ENCODE data around the gene BACH2. TPM values are rescaled to one million over a fixed set of nuclear protein-coding genes. Genes with fewer than 3 reads are reported as not detected.

The BACH2 gene
- total RNA-seq, 1 experiment from 2014 or later, result 0.06 TPM

GRCh38 chr6:90278129-90278528 is 18.5 kb downstream of the BACH2 start:
- DNase-seq (ENCODE audit: low read depth), result no peak

GRCh38 chr6:90277302-90278011 is 19.2 kb downstream of the BACH2 start:
- DNase-seq (ENCODE audit: low read depth), result no peak

- DNase-seq (ENCODE audit: low read depth), result no peak
These were observed 22.1 kb downstream of the BACH2 start for GRCh38 chr6:90274451-90275030.

GRCh38 chr6:90273863-90274262 is 22.8 kb downstream of the BACH2 start:
- no peak for DNase-seq (ENCODE audit: low read depth)

DNA sequence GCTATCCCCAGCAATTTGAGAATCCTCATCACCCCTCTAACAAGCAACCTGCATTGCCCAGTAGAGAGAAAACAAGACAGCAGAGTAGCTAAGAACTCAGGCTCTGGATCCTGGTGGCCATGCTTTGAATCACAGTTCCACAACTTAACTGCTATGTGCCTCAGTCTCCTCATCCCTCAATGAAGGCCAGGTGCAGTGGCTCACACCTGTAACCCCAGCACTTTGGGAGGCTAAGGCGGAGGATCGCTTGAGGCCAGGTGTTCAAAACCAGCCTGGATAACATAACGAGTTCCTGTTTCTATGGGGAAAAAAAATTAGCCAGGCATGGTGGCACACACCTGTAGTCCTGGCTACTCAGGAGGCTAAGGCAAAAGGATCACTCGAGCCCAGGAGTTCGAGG is 23.7 kb downstream of the BACH2 start:
- DNase-seq (ENCODE audit: low read depth), result no peak

- no peak for DNase-seq (ENCODE audit: low read depth)
These were observed 24.8 kb downstream of the BACH2 start for GRCh38 chr6:90271831-90272230.

DNA sequence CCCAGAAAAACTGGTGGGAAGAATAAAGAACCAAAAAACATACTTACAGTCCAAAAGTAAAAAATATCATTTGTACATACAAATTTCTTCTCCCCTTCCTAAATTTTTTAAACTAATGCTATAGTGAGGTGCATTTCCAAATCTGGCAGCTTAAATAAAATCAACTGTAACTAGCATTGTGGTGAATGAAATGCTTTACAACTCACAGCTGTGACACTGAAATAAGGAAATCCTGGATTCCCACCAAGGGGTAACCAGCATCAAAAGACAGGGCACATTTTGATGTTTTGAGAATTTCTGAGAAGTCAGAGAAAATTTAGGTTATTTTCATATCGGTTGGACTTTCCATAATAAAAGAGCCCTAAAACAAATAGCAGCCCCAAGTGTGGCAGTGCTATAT is 27.3 kb downstream of the BACH2 start:
- DNase-seq (ENCODE audit: low read depth), result no peak

GRCh38 chr6:90268178-90268577 is 28.5 kb downstream of the BACH2 start:
- no peak for DNase-seq (ENCODE audit: low read depth)

DNA sequence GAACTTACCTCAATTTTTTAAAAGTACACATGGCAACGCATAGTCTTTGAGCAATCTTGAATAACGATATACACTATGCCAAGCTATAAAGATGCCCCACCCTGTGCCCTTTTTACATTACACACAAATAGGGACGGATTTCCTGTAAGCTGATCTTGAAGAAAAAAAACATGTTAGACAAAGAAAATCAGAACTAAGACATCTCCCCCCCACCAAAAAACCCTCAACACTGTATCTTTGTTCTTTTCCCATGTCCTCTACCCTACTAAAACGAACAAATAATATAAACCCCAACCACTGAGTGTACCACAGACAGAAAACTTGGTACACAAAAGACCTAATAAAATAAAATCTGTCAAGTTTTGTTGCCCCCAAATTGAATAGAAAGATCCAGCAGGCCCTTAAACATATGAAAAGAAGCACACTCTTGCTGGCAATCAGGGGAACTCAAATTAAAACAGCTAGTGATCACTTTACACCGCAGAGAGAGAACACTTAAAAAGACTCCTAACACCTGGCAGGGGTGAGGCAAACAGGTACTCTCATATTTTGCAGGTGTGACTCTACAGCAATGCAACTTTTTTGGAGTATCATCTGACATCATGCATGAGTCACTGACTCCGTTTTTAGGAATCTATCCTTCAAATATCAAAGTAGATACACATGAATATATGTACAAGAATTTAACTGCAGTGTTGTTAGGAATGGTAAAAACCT is 29.6 kb downstream of the BACH2 start:
- no peak for DNase-seq (ENCODE audit: low read depth)

DNA sequence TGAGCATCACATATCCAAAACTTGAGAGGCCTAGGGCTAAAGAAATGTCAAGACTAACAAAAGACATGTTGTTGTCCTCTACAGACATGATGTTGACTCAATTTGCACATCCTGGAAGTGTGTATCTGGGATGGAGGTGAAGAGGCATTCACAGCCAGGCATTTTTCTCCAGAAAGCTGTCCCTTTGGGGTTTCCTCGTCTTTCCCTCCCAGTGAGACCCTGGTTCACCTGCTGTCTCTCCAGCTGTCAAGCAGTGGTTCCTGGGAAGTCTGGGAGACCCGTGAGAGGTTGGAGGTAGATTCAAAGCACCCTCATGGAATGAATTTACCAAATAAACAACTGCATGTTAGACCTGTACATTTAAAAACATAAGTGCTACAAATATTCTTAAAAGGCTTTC is 32.1 kb downstream of the BACH2 start:
- no peak for DNase-seq (ENCODE audit: low read depth)

- DNase-seq (ENCODE audit: low read depth), result no peak
These were observed 33.0 kb downstream of the BACH2 start for GRCh38 chr6:90263633-90264032.

DNA sequence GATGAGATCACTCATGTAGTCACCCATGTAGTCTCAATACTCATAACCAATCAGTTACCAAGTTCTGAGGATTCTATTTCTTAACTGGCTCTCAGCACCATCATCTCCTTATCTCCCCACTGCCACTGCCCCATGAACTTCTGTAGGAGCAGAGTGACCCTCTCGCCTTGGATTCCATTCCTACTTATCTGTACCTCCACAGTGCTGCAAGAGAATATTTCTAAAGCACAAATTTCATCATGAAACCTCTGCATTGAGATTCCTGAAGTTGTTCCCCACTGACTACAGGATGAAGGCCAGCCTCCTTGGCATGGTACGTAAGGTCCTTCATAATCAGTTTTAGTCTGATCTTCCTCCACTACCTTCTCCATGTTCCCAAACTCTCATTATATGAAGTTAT is 34.8 kb downstream of the BACH2 start:
- DNase-seq (ENCODE audit: low read depth), result no peak

DNA sequence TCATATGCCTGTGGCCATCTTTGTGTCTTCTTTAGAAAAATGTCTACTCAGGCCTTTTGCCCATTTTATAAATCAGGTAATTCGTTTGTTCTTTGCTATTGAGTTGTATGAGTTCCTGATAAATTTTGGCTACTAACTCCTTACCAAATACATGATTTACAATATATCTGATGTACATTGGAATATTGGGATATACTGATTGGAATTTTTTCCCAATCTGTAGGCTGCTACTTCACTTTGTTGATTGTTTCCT is 39.2 kb downstream of the BACH2 start:
- no peak for DNase-seq (ENCODE audit: low read depth)

DNA sequence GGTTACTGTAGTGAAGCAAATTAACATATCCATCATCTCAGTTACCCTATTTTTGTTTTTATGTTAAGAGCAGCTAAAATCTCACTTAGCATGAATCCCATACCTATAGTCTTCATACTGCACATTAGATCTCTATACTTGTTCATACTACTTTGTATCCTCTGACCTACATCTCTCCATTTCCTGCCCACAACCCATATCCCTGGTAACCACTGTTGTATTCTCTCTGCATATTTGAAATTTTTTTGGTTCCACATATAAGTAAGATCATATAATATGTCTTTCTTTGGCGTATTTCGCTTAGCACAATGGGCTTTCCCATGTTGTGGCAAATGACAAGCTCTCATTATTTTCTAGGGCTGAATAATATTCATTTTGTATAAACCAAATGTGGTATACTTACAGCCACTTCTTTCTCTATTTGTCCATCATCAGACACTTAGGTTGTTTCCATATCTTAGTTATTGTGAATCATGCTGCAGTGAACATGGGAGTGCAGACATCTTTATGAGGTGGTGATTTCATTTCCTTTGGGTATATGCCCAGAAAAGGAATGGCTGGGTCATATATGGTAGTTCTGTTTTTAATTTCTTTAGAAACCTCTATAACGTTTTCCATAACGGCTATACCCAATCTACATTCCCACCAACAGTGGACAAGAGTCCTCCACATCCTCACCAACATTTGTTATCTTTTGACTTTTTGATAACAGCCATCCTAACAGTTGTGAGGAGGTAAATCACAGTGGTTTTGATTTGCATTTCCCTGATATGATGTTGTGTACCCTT is 39.8 kb downstream of the BACH2 start:
- no peak for DNase-seq (ENCODE audit: low read depth)

- no peak for DNase-seq (ENCODE audit: low read depth)
These were observed 43.0 kb downstream of the BACH2 start for GRCh38 chr6:90253631-90254030.

GRCh38 chr6:90251295-90251992 is 45.2 kb downstream of the BACH2 start:
- DNase-seq (ENCODE audit: low read depth), result no peak

GRCh38 chr6:90250405-90250804 is 46.2 kb downstream of the BACH2 start:
- DNase-seq (ENCODE audit: low read depth), result no peak

DNA sequence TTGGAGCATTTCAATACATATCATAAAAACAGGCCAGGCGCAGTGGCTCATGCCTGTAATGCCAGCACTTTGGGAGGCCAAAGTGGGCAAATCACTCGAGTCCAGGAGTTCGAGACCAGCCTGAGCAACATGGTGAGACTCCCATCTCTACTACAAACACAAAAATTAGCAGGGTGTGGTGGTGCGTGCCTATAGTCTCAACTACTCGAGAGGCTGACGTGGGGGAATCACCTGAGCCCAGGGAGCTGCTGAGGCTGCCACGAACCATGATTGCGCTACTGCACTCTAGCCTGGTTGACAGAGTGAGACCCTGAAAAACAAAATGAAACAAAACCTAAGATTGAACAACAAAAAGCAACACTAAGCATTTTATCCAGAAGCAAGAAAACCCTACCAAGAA is 47.2 kb downstream of the BACH2 start:
- no peak for DNase-seq (ENCODE audit: low read depth)

GRCh38 chr6:90249034-90249433 is 47.6 kb downstream of the BACH2 start:
- DNase-seq (ENCODE audit: low read depth), result no peak

DNA sequence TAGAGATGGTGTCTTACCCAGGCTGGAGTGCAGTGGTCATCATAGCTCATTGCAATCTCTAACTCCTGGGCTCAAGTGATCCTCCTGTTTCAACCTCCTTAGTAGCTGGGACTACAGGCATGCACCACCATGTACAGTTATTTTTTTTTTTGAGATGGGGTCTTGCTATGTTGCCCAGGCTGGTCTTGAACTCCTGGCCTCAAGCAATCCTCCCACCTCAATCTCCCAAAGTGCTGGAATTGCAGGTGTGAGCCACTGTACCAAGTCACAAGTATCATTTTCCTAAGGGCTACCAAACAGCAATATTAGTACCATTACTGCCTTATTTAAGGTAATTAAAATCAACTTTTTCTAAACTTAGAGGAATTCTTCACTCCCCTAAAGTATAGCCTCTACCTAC is 49.4 kb downstream of the BACH2 start:
- DNase-seq (ENCODE audit: low read depth), result no peak

- DNase-seq (ENCODE audit: low read depth), result no peak
These were observed 55.3 kb downstream of the BACH2 start for GRCh38 chr6:90241229-90241880.
